Neural crest cell (in vitro differentiated cells): ENCODE measurements around the gene RETN. TPM values are rescaled to one million over a fixed set of nuclear protein-coding genes. Genes with fewer than 3 reads are reported as not detected.
"Not testable (repeated sequence)": the region's sequence is repeated elsewhere in the genome, so short reads cannot be mapped to it uniquely, and the experiment has no call there.

Experiments
- DNase-seq: peaks from one replicate; pipeline ENCODE4 v3.0.0; 2021; ENCODE audit warnings: low read depth, mixed read lengths, low spot score
- H3K27ac Mint-ChIP-seq: one replicate; pipeline ENCODE4 v1.8.0; 2021; ENCODE audit warnings: mild to moderate bottlenecking, mixed read lengths; ENCODE audit not compliant: unreplicated experiment
- H3K27me3 Mint-ChIP-seq: 2 replicates; pipeline ENCODE4 v1.8.0; 2021; ENCODE audit warnings: low read depth, mild to moderate bottlenecking, mixed read lengths
- H3K36me3 Mint-ChIP-seq: 2 replicates; pipeline ENCODE4 v1.8.0; 2021; ENCODE audit warnings: low read depth, mild to moderate bottlenecking, mixed read lengths
- H3K4me1 Mint-ChIP-seq: 2 replicates; pipeline ENCODE4 v1.8.0; 2021; ENCODE audit warnings: mixed read lengths
- H3K4me3 Mint-ChIP-seq: one replicate; pipeline ENCODE4 v1.8.0; 2021; ENCODE audit warnings: mild to moderate bottlenecking, mixed read lengths
- H3K9me3 Mint-ChIP-seq: 2 replicates; pipeline ENCODE4 v1.8.0; 2021; ENCODE audit warnings: mixed read lengths
- total RNA-seq: library from RNA; stranded (reverse); gene quantifications from 2 replicates; pipeline ENCODE4 v1.2.1, GENCODE V29; 2021
- TF ChIP-seq, protein P1 (sequence below): fragments of 200-600 bp; sonication (generic); conservative IDR thresholded peaks from 2 replicates; pipeline ENCODE4 v1.5.0; 2021; ENCODE audit warnings: antibody characterized with exemption, mild to moderate bottlenecking

The RETN gene
- total RNA-seq, 1 donor from 2014 or later, result not detected

DNA sequence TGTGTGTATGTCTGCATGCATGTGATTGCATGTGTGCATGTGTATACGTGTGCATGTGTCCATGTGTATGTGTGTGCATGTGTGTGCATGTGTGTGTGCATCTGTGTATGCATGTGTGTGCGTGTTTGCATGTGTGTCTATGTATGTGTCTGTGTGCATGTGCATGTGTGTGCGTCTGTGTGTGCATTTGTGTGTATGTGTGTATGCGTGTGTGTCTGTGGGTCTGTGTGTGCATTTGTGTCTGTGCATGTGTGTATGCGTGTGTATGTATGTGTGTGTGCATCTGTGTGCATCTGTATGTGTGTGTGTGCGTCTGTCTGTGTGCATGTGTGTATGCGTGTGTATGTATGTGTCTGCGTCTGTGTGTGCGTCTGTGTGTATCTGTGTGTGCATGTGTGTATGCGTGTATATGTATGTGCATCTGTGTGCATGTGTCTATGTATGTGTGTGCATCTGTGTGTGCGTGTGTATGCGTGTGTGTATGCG lies 28.9 kb upstream of the RETN start:
- H3K4me1 Mint-ChIP-seq, result no peaks in the 10 kb centered on the region
- H3K4me3 Mint-ChIP-seq, result no peak overlapping the region

DNA sequence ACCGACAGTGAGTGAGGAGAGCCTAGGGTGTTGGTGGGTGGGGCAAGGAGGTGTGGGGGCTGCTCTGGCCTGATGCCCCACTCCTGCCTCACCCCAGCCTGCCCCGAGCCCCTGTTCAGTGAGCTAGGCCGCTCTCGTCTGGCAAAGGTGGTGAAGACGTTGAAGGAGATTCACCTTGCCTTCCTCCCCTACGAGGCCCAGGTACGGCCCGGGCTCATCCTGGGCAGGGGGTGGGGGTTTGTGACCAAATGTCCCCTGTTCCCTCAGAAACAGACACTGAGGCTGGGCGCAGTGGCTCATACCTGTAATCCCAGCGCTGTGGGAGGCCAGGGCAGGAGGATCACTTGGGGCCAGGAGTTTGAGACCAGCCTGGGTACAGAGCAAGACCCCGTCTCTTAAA lies 28.0 kb upstream of the RETN start:
- Mint-ChIP-seq H3K9me3 (peaks cover 7% of the 10 kb centered on the region), H3K27me3 (peaks cover 51% of the 10 kb centered on the region), H3K27ac (no peak overlapping the region), H3K36me3 (no peaks in the 10 kb centered on the region), H3K4me3 (no peak overlapping the region), H3K4me1 (no peaks in the 10 kb centered on the region)
- DNase-seq, result no peak
- TF ChIP-seq, protein P1, sequence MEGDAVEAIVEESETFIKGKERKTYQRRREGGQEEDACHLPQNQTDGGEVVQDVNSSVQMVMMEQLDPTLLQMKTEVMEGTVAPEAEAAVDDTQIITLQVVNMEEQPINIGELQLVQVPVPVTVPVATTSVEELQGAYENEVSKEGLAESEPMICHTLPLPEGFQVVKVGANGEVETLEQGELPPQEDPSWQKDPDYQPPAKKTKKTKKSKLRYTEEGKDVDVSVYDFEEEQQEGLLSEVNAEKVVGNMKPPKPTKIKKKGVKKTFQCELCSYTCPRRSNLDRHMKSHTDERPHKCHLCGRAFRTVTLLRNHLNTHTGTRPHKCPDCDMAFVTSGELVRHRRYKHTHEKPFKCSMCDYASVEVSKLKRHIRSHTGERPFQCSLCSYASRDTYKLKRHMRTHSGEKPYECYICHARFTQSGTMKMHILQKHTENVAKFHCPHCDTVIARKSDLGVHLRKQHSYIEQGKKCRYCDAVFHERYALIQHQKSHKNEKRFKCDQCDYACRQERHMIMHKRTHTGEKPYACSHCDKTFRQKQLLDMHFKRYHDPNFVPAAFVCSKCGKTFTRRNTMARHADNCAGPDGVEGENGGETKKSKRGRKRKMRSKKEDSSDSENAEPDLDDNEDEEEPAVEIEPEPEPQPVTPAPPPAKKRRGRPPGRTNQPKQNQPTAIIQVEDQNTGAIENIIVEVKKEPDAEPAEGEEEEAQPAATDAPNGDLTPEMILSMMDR, result no peak

More for the DNA sequence above, 28.9 kb upstream of the RETN start:
- no peak overlapping the region for H3K27ac Mint-ChIP-seq
- no peak for DNase-seq
- H3K27me3 Mint-ChIP-seq, result peaks cover 57% of the 10 kb centered on the region
- H3K36me3 Mint-ChIP-seq, result no peaks in the 10 kb centered on the region
- H3K9me3 Mint-ChIP-seq, result peaks cover 7% of the 10 kb centered on the region
- TF ChIP-seq, protein P1, result no peak

GRCh38 chr19:7641290-7642276 lies 27.3 kb upstream of the RETN start:
- H3K9me3 Mint-ChIP-seq, result peaks cover 7% of the 10 kb centered on the region
- no peaks in the 10 kb centered on the region for H3K36me3 Mint-ChIP-seq
- no peak overlapping the region for H3K4me3 Mint-ChIP-seq
- no peaks in the 10 kb centered on the region for H3K4me1 Mint-ChIP-seq
- TF ChIP-seq, protein P1, result peak; percentile 22
- DNase-seq, result no peak
- H3K27ac Mint-ChIP-seq, result no peak overlapping the region
- H3K27me3 Mint-ChIP-seq, result peaks cover 44% of the 10 kb centered on the region

- Mint-ChIP-seq H3K36me3 (no peaks in the 10 kb centered on the region), H3K27me3 (peaks cover 35% of the 10 kb centered on the region), H3K4me1 (no peaks in the 10 kb centered on the region), H3K4me3 (no peak overlapping the region), H3K9me3 (peaks cover 7% of the 10 kb centered on the region), H3K27ac (no peak overlapping the region)
- no peak for DNase-seq
- TF ChIP-seq, protein P1, result no peak
Observed at GRCh38 chr19:7642295-7643030, 26.4 kb upstream of the RETN start.

- H3K4me3 Mint-ChIP-seq, result no peak overlapping the region
- H3K36me3 Mint-ChIP-seq, result no peaks in the 10 kb centered on the region
- DNase-seq, result no peak
- H3K27me3 Mint-ChIP-seq, result peaks cover 30% of the 10 kb centered on the region
- TF ChIP-seq, protein P1, result no peak
- H3K27ac Mint-ChIP-seq, result no peak overlapping the region
- peaks cover 7% of the 10 kb centered on the region for H3K9me3 Mint-ChIP-seq
- H3K4me1 Mint-ChIP-seq, result no peaks in the 10 kb centered on the region
Observed at GRCh38 chr19:7643031-7643415, 25.8 kb upstream of the RETN start.

GRCh38 chr19:7643629-7644549 lies 25.0 kb upstream of the RETN start:
- H3K4me3 Mint-ChIP-seq, result not testable (repeated sequence)

More at GRCh38 chr19:7643629-7644549, 25.0 kb upstream of the RETN start:
- H3K36me3 Mint-ChIP-seq, H3K27ac Mint-ChIP-seq, DNase-seq, H3K4me1 Mint-ChIP-seq, H3K9me3 Mint-ChIP-seq: not testable (repeated sequence)
- peaks cover 21% of the 10 kb centered on the region for H3K27me3 Mint-ChIP-seq
